ENCODE results near the gene C9orf85.
"Not testable (repeated sequence)": the region's sequence is repeated elsewhere in the genome, so short reads cannot be mapped to it uniquely, and the experiment has no call there.

Gene C9orf85

DNA sequence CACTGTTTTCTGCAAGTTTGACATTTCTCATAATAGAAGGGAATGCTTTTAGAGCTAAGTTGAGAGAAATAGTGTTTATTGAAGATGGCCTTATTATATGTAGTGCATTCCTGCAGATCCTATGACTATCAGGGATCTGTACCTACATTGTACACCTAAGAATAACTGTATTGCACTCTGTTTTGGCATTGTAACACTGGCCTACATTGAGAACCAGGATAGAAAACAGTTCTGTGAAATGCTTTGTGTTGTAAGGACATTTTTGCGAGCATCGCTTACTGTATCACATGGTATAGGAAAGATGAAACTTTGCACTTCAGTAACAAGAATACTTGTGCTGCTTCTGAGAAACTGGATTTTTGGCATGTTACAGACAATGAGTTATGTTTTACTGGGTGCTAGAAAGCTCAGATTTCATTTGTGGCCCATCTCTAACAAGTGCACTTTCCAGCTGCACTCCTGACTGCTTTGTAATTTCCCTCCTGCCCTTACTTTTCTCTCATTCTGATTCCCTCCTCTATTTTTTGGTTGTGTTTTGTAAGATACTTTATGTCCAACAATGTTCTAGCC is 30.6 kb downstream of the C9orf85 start:
- no peak for DNase-seq (ENCODE audit: low read depth in 2 of 2)

DNA sequence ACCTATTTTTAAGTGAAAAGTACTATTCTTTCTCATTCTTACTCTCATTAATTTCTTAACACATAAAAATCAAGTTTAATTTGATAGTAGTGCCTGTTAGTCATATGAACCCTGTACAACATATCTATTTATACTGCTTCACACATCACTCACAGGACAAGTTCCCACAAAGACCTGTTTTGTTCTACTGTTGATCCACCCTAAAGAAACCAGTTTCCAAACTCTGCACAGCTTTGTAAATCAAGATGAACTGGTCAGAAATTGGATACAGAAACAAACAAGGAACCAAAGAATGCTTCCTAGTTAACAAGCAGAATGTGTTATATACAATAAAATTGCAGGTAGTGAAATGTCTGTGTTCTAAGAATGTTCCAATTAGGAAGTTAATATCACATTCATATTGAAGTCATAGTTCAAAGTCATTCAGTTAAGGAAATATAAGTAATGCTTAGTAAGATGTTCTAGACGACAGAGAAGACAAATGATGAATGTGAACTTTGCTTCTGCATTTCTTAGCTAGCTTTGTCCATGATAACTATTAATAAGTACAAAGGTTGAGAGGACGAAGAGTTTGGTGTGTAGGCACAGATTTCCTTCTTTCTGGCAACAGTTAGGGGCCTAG is 33.4 kb downstream of the C9orf85 start:
- DNase-seq (ENCODE audit: low read depth in 2 of 2), result no peak

DNA sequence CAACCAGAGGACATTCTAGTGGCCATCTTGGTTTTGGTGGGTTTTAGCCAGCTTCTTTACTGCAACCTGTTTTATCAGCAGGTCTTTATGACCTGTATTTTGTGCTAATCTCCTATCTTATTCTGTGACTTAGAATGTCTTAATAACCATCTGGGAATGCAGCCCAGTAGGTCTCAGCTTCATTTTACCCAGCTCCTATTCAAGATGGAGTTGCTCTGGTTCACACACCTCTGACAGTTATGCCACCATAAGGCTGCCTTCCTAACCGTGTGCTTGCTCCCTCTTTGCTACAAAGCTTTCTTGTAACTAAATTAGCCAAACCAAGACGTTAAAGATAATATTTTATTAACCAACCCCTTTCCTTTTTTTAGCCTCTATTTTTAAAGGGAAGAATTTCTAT is 43.2 kb downstream of the C9orf85 start:
- DNase-seq (ENCODE audit: low read depth in 2 of 2), result not testable (repeated sequence)

DNA sequence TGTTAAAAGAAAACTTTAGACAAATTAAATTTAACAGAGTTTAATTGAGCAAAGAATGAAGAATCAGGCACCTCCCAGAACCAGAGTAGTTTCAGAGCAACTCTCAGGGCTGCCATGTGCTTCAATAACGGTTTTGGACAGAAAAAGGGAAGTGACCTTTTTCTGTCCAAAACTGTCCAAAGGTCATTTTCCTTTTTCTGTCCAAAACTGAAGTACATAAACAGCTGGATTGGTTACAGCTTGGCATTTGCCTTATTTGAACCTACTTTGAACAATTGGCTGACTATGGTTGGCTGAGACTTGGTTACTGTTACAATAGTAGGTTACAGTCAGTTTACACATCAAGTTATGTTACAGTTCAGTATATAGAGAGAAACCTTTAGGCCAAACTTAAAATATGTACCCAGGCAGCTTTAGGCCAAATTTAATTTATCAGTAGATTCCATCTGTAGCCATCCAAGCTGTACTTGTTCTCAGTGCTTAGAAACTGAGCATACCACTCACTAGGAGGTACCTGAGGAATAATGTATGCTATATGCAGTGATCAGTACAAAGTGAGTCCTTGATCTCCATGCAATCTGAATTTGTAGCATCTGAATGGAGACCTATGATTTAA is 44.0 kb downstream of the C9orf85 start:
- no peak for DNase-seq (ENCODE audit: low read depth in 2 of 2)

DNA sequence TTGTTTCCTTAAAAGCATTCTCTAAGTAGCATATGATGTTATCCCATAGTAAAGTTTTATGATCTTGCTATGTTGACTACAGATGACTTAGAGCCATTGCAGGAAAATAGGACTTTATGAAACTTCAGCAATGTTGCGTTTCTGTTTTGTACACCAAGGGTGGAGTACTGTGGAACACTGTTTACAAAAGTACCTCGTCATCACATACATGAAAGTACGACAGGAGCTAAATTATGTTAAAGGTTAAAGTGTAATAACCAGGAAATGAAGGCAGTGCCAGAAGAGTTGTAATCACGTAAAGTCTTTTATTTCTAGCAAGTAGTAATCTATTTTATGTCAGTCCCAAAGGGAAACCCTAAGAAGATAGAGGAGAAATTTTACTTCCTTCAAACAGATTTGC is 50.9 kb downstream of the C9orf85 start:
- no peak for DNase-seq (ENCODE audit: low read depth in 2 of 2)

DNA sequence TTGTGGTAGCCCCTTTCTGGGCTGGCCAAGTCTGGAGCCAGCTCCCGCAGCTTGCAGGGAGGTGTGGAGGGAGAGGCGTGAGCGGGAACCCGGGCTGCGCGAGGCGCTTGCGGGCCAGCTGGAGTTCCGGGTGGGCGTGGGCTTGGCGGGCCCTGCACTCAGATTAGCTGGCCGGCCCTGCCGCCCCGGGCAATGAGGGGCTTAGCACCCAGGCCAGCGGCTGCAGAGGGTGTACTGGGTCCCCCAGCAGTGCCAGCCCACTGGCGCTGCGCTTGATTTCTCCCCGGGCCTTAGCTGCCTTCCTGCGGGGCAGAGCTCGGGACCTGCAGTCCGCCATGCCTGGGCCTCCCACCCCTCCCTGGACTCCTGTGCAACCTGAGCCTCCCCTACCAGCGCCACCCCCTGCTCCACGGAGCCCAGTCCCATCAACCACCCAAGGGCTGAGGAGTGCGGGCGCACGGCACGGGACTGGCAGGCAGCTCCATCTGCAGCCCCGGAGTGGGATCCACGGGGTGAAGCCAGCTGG is 52.1 kb downstream of the C9orf85 start:
- DNase-seq (ENCODE audit: low read depth in 2 of 2), result not testable (repeated sequence)

DNA sequence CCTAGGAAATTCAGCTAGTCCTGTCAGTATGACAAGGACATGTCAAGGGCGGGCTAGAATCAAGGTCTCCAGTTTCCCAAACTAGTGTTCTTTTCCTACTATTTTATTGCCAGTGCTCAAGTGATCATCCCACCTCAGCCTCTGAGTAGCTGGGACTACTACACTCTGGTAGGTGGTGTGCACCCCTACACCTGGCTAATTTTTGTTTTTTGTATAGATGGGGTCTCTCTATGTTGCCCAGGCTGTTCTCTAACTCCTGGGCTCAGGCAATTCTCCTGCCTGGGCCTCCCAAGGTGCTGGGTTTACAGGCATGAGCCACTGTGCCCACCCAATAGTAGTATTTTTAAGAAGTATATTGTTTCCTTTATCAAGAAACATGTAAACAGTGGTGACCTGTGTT is 54.0 kb downstream of the C9orf85 start:
- no peak for DNase-seq (ENCODE audit: low read depth in 2 of 2)

DNA sequence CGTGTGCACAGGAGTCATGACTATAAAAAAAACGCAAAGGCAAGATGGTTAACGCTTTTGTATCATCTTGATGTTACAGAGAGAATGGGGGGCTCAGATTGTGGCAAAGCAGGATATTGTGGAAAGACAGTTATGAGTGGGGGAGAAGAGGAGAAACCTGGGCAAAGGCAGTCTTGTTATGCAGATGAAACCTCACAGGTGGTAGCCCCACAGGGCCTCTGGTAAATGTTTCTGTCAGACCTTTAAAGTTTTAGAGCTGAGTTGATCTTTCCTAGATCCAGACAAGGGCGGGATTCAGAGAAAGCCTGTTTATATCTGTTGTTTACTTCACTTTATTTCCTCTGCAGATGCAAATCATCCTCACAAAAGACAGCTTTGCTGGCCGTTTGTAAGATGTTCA is 55.2 kb downstream of the C9orf85 start:
- no peak for DNase-seq (ENCODE audit: low read depth in 2 of 2)

DNA sequence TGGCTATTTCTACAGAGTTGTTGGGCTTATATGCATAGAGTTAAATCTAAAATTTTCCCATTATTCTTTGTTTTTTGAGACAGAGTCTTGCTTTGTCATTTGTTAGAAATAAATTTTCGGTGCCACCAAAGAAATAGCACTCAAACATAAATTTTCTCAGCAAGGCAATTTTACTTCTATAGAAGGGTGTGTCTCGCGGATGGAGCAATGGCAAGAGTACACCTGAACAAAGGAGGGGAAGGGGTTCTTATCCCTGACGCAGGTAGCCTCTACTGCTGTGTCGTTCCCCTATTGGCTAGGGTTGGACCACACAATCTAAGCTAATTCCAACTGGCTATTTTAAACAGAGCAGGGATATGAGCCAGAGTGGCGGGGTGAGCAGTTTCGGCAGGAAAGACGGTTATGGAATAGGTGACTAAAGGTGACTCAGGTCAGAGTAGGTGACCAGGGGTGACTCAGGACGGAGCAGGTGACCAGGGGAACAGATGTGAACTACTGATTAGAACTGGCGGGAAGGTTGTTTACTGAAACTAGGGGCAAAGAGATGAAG is 57.2 kb downstream of the C9orf85 start:
- DNase-seq (ENCODE audit: low read depth in 2 of 2), result no peak

DNA sequence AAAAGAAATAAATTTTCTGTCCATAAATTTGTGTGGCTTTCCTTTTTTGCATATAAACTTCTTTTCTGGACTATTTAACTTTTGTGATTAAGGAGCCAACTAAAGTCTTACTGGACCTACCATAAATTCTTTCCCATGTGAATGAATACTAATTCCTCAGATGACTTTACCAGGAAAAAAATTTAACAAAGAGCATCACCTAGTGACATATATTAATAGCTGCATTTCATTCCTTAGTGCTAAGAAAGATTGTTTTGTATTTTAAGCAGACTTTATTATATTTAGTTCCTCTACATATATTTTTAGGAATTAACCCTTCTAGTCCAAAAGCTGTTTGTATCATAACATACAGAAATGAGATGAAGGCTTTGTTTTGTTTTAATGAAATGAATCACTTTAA is 64.4 kb downstream of the C9orf85 start:
- no peak for DNase-seq (ENCODE audit: low read depth in 2 of 2)

DNA sequence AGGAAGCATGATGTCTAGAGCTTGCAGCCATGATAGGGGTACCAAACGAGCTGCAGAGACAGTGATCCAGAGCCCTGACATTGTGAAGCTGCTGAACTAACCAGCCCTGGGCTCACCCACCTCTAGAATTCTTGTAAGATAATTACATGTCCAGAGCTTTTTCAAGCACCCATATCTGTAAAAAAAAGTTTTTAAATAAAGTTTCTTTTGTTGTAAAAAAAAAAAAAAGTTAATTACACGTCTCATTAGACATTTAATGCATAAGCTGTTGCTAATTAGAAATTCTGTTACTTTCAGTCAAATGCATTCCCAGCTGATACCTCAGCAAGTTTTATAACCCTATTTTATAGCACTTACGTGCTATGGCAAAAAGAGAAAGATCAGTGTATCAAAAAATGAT is 65.6 kb downstream of the C9orf85 start:
- no peak for DNase-seq (ENCODE audit: low read depth in 2 of 2)

DNA sequence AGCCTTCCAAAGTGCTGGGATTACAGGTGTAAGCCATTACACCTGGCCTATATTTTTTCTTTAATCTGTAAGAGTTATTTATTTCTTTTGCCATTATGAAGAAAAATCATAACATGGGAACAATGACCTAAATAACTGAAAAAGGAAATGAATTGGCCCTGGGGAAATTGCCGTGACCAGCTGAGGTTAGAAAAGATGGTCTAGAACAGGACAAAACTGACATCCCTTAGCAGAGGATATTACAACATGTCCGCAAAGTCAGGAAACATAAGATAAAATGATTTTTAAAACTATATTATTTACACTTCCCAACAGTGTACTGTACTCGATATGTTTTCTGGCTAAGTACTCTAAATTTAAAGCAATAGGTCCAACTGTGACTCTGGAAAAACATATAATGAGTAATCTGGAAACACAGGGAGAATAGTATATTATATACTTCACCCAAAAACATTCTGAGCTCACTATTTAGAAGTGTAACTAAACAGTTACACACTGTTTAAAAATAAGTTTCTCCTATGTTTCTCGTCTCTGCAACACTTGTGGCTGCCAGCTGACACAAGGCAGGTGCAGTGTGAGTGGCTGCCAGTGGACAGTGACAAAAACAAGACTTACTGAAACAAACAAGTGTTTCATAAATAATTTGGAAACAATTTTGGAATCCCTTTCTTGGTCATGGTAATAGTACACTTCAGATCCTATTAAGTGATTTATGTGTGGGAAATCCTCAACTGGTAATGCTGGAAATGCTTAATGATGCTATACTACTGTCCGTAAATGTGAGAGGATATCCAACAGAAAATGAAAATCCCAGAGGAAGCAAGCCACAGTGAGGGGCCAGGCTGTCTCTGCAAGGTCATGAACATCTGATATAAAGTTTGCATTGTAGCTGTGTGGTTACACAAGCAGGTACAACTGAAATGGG is 69.1 kb downstream of the C9orf85 start:
- DNase-seq (ENCODE audit: low read depth in 2 of 2), result no peak

DNA sequence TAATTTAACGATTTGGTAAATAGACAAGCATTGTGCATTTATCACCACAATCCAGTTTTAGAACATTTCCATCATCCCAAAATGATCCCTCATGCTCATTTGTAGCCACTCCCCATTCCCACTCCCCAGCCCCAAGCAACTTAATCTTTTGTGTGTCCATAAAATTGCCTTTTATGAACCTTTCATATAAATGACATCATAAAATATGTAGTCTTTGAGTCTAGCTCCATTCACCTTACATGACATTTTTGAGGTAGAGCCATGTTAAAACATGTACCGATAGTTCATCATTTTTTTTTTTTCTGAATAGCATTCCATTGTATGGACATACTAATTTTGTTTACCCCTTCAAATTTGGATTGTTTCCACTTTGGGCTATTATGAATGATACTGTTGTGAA is 70.5 kb downstream of the C9orf85 start:
- no peak for DNase-seq (ENCODE audit: low read depth in 2 of 2)

DNA sequence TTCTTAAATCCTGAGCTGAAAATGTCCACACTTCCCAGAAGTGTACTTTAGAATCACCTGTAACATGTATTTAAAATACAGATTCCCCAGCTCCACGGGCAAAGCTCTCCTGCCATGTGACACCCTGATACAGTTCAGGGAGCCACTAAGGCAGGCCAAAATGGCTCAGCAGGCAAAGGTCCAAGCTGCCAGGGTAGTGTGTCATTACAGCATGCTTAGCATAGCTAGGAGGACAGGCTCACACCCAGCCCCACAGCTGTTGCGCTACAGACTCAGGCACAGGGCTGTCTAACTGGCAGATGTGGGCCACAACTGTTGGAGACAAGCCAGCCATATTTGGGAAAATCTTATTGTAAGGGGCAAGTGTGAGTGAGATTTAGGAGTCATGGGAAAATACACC is 73.0 kb downstream of the C9orf85 start:
- DNase-seq (ENCODE audit: low read depth in 2 of 2), result no peak

DNA sequence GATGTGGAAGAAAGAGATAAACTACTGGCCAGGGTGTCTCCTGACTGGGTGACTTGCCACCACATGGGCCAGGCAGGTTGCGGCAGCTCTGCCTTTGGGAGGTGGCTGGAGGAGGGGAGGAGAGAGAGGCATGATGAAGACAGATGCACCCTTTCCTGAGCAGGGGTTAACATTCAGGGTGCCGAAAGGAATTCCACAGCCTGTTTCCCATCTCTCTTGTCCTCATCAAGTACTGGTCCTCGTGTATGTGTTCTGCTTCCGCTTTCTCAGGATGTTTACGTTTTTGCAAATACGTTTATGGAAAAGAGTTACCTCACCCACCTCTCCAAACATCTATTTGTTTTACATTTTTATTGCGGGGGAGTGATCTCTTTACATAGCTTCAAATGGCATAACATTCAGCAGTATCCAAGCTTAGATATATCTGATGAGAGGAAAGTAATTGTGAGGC is 73.4 kb downstream of the C9orf85 start:
- no peak for DNase-seq (ENCODE audit: low read depth in 2 of 2)

DNA sequence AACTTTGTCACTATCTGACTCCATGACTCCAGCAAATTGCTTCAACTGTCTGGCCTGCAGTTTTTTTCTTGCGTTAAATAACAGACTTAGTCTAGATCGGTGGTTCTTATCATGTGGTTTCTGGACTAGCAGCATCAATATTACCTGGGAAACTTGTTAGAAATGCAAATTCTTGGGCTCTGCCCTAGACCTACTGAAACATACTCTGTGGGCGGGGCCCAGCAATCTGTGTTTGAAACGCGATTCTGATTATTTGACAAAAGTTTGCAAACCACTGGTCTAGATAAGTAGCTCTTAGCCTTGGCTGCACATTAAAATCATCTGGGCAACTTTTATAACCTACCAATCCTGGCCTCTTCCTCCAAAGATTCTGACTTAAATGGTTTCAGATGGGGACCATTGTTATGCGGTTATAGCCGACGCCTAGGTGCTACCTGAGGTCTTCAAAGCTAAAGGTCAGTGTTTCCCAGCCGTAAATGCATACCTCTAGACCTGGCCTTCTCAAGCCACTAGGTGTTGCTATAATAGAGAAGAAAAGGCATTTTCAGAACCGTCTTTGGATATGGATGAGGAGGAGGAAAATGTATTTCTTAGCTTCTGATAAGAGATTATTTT is 74.0 kb downstream of the C9orf85 start:
- DNase-seq (ENCODE audit: low read depth in 2 of 2), result no peak

DNA sequence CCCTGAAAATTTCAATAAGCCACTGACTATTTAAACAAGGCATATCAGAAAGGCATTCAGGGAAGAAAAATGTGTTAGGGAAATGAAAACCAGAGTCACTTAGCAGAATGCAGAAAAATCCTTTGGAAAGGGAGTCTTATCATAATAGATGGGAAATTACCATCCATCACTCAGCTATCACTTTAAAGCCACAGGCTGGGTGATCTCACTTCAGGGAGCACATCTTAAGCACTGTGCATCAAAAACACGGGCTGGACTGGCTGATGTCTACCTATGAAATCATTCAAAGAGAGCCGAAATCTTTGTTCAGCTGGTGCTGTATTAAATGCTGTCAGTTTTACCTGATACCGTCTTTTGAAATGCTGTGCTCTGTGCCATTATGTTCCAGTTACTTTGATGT is 75.5 kb downstream of the C9orf85 start:
- DNase-seq (ENCODE audit: low read depth in 2 of 2), result no peak

DNA sequence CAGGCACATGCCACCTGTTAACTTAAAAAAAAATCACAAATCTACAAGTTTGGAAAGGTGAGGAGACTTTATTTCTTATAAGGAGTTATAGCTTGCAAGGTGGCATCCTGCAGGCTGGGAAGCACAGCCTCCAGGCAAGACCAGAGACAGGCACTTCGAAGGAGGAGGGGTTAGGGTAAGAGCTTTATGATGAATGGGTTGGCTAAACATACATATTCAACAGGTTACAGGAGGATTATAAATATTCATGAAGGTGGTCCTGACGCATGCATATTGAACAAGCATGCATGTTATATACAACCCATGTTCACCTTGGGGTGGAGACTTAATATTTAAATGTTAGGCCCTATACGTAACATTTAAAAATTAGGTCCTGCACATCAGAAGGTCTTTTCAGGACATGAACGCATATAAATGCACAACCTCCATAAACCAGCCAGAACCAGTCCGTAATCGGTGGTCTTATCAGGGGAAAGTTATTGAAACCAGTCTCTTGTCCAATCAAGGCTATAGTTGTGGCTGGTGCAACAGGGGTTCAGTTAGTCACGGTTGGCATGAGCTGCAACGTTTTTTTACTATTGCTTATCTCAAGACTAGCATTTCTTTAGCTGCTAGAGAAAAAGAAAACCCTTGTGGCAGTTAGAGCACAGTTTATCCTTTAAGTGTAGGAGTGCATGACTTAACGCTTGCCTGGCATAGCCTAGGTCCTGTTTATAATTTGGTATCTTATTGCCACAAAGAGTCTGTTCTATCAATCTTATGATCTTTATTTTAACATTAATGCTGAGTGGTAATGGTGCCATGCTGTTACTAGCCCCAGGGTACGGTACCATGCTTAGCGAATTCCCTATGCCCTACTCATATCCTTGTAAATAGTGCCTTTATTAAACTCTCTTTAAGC is 76.3 kb downstream of the C9orf85 start:
- no peak for DNase-seq (ENCODE audit: low read depth in 2 of 2)

DNA sequence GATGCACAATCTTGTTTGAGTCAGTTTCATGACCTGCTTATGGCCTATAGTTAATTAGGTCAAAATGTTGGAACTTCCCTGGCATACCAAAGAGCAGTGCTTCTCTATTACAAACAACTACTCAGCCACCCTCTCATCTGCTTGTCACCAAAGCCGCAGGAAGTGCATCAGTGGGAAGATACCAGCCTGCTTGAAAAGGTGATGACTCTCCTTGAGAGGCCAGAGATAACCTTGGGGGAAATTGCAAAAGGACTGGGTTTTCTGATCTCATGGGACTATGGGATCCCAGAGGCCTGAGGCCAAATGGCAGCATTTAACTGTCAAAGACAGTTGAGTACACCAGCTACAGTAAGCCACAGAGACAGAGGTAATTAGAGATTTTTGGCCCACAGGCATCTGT is 79.0 kb downstream of the C9orf85 start:
- no peak for DNase-seq (ENCODE audit: low read depth in 2 of 2)

DNA sequence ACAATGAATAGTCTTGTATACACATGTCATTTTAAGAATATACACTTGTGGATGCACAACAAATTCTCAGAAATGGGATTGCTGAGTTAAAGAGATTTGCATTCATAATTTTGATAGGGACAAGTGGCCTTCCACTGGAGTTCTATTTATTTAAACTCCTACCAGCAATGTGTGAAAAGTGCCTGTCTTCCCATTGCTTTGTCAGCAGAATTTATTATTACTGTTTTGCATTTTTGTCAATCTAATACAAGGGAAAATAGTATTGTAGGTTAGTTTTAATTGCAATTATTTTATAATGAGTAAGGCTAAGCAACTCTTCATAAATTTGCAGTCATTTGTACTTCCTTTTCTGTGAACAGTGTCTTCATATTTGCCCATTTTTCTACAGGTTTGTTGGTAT is 94.0 kb downstream of the C9orf85 start:
- no peak for DNase-seq (ENCODE audit: low read depth in 2 of 2)
